ENCODE results near the gene CHRNA4.

- TF ChIP-seq ZNF274 (IDR thresholded peaks at IDR 0.05; ENCODE audit: low read depth, low read length) = no peak
- no peak for TF ChIP-seq YY1 (IDR thresholded peaks at IDR 0.05; ENCODE audit: insufficient read depth, insufficient read length)
- no peak for TF ChIP-seq SUZ12 (IDR thresholded peaks at IDR 0.05; ENCODE audit: extremely low read depth, insufficient read depth, insufficient read length)
These were observed 49.8 kb downstream of the CHRNA4 start for GRCh38 chr20:63311186-63311832.

Data from NT2/D1 (cell line).